ENCODE results near the gene PPIP5K1. TPM values are rescaled to one million over a fixed set of nuclear protein-coding genes. Genes with fewer than 3 reads are reported as not detected.

Gene PPIP5K1
- total RNA-seq, 2 experiments from 2014 or later, result 32.8 to 33.6 TPM

- Mint-ChIP-seq H3K27me3 (no peaks in the 10 kb centered on the region), H3K36me3 (peaks cover 1% of the 10 kb centered on the region), H3K4me3 (no peak overlapping the region), H3K4me1 (peaks cover 5% of the 10 kb centered on the region), H3K27ac (no peak overlapping the region), H3K9me3 (no peaks in the 10 kb centered on the region)
- DNase-seq, result no peak
These were observed 61.4 kb downstream of the PPIP5K1 start for GRCh38 chr15:43528542-43529007.

- H3K27ac Mint-ChIP-seq, result no peak overlapping the region
These were observed 62.0 kb downstream of the PPIP5K1 start for GRCh38 chr15:43527802-43528541.

GRCh38 chr15:43527016-43527801 is 62.8 kb downstream of the PPIP5K1 start:
- Mint-ChIP-seq H3K4me3 (no peak overlapping the region), H3K27ac (no peak overlapping the region), H3K27me3 (no peaks in the 10 kb centered on the region), H3K9me3 (no peaks in the 10 kb centered on the region), H3K36me3 (no peaks in the 10 kb centered on the region), H3K4me1 (peaks cover 5% of the 10 kb centered on the region)
- DNase-seq, result no peak

More at GRCh38 chr15:43527802-43528541, 62.0 kb downstream of the PPIP5K1 start:
- DNase-seq, result no peak
- Mint-ChIP-seq H3K4me3 (no peak overlapping the region), H3K27me3 (no peaks in the 10 kb centered on the region), H3K4me1 (peaks cover 5% of the 10 kb centered on the region), H3K9me3 (no peaks in the 10 kb centered on the region), H3K36me3 (no peaks in the 10 kb centered on the region)

GRCh38 chr15:43526261-43526930 is 63.6 kb downstream of the PPIP5K1 start:
- Mint-ChIP-seq H3K27me3 (no peaks in the 10 kb centered on the region), H3K4me3 (no peak overlapping the region), H3K27ac (no peak overlapping the region), H3K9me3 (no peaks in the 10 kb centered on the region), H3K36me3 (no peaks in the 10 kb centered on the region), H3K4me1 (peaks cover 5% of the 10 kb centered on the region)
- no peak for DNase-seq

GRCh38 chr15:43525131-43525530 is 64.9 kb downstream of the PPIP5K1 start:
- H3K27ac Mint-ChIP-seq, result peak overlapping the region; percentile 9
- H3K9me3 Mint-ChIP-seq, result no peaks in the 10 kb centered on the region
- H3K4me3 Mint-ChIP-seq, result no peak overlapping the region
- no peaks in the 10 kb centered on the region for H3K27me3 Mint-ChIP-seq
- peaks cover 5% of the 10 kb centered on the region for H3K4me1 Mint-ChIP-seq
- H3K36me3 Mint-ChIP-seq, result no peaks in the 10 kb centered on the region
- DNase-seq, result no peak

- no peaks in the 10 kb centered on the region for H3K36me3 Mint-ChIP-seq
- no peak for DNase-seq
- no peaks in the 10 kb centered on the region for H3K9me3 Mint-ChIP-seq
- no peak overlapping the region for H3K27ac Mint-ChIP-seq
- no peak overlapping the region for H3K4me3 Mint-ChIP-seq
- peaks cover 5% of the 10 kb centered on the region for H3K4me1 Mint-ChIP-seq
- H3K27me3 Mint-ChIP-seq, result peaks cover 6% of the 10 kb centered on the region
These were observed 65.7 kb downstream of the PPIP5K1 start for GRCh38 chr15:43524254-43524845.

- Mint-ChIP-seq H3K27ac (no peak overlapping the region), H3K4me3 (no peak overlapping the region), H3K36me3 (no peaks in the 10 kb centered on the region), H3K4me1 (peaks cover 5% of the 10 kb centered on the region), H3K9me3 (no peaks in the 10 kb centered on the region), H3K27me3 (peaks cover 6% of the 10 kb centered on the region)
- no peak for DNase-seq
These were observed 66.4 kb downstream of the PPIP5K1 start for GRCh38 chr15:43523646-43524045.

GRCh38 chr15:43522247-43522646 is 67.8 kb downstream of the PPIP5K1 start:
- DNase-seq, result no peak
- peaks cover 18% of the 10 kb centered on the region for H3K27me3 Mint-ChIP-seq
- no peak overlapping the region for H3K27ac Mint-ChIP-seq
- no peaks in the 10 kb centered on the region for H3K9me3 Mint-ChIP-seq
- H3K4me3 Mint-ChIP-seq, result no peak overlapping the region
- no peaks in the 10 kb centered on the region for H3K36me3 Mint-ChIP-seq
- peaks cover 15% of the 10 kb centered on the region for H3K4me1 Mint-ChIP-seq

GRCh38 chr15:43521419-43521818 is 68.6 kb downstream of the PPIP5K1 start:
- Mint-ChIP-seq H3K36me3 (no peaks in the 10 kb centered on the region), H3K9me3 (no peaks in the 10 kb centered on the region), H3K27ac (no peak overlapping the region), H3K27me3 (peaks cover 24% of the 10 kb centered on the region), H3K4me3 (no peak overlapping the region), H3K4me1 (peaks cover 20% of the 10 kb centered on the region)
- no peak for DNase-seq

GRCh38 chr15:43520138-43520537 is 69.9 kb downstream of the PPIP5K1 start:
- H3K27me3 Mint-ChIP-seq, result peaks cover 29% of the 10 kb centered on the region

GRCh38 chr15:43519196-43519595 is 70.8 kb downstream of the PPIP5K1 start:
- Mint-ChIP-seq H3K4me1 (peaks cover 25% of the 10 kb centered on the region), H3K27ac (no peak overlapping the region), H3K36me3 (no peaks in the 10 kb centered on the region), H3K27me3 (peaks cover 29% of the 10 kb centered on the region), H3K9me3 (no peaks in the 10 kb centered on the region), H3K4me3 (peak overlapping the region; percentile 15)
- no peak for DNase-seq

More at GRCh38 chr15:43520138-43520537, 69.9 kb downstream of the PPIP5K1 start:
- Mint-ChIP-seq H3K4me1 (peaks cover 22% of the 10 kb centered on the region), H3K27ac (no peak overlapping the region), H3K9me3 (no peaks in the 10 kb centered on the region), H3K4me3 (no peak overlapping the region), H3K36me3 (no peaks in the 10 kb centered on the region)
- no peak for DNase-seq

GRCh38 chr15:43518197-43518761 is 71.7 kb downstream of the PPIP5K1 start:
- Mint-ChIP-seq H3K36me3 (no peaks in the 10 kb centered on the region), H3K4me1 (peaks cover 33% of the 10 kb centered on the region), H3K9me3 (no peaks in the 10 kb centered on the region), H3K4me3 (peak overlapping the region; percentile 64), H3K27me3 (peaks cover 29% of the 10 kb centered on the region), H3K27ac (no peak overlapping the region)
- no peak for DNase-seq

- Mint-ChIP-seq H3K27ac (no peak within 1 kb of the TSS), H3K36me3 (no peaks in the 10 kb centered on the region), H3K9me3 (no peaks in the 10 kb centered on the region), H3K27me3 (peaks cover 29% of the 10 kb centered on the region), H3K4me1 (peaks cover 35% of the 10 kb centered on the region), H3K4me3 (peak within 1 kb of the TSS; percentile 64)
- DNase-seq, result no peak
These were observed 72.4 kb downstream of the PPIP5K1 start, which contains the start of gene MAP1A for GRCh38 chr15:43517354-43518196. Gene MAP1A, plus strand, starts transcription at chr15:43517608. Its CDS starts 3,866 bp downstream, at chr15:43521474.
